ENCODE results near the gene KRTCAP2. TPM values are rescaled to one million over a fixed set of nuclear protein-coding genes. Genes with fewer than 3 reads are reported as not detected.

Gene KRTCAP2
- total RNA-seq, 1 donor from 2014 or later: 224 TPM

- intact Hi-C loops (cut with micrococcal nuclease): no loop called here
These were observed 12.0 kb upstream of the KRTCAP2 start for GRCh38 chr1:155184835-155185782.

GRCh38 chr1:155184351-155184811 lies 11.3 kb upstream of the KRTCAP2 start:
- intact Hi-C loops (cut with micrococcal nuclease): no loop called here

GRCh38 chr1:155183775-155184221 lies 10.7 kb upstream of the KRTCAP2 start:
- intact Hi-C loops (cut with micrococcal nuclease): no loop called here

GRCh38 chr1:155182052-155182550 lies 9.0 kb upstream of the KRTCAP2 start:
- intact Hi-C loops (cut with micrococcal nuclease): no loop called here

GRCh38 chr1:155181371-155182051 lies 8.4 kb upstream of the KRTCAP2 start:
- intact Hi-C loops (cut with micrococcal nuclease): no loop called here

- intact Hi-C loops (cut with micrococcal nuclease): no loop called here
These were observed 6.3 kb upstream of the KRTCAP2 start for GRCh38 chr1:155179112-155180031.

GRCh38 chr1:155178441-155179111 lies 5.5 kb upstream of the KRTCAP2 start:
- intact Hi-C loops (cut with micrococcal nuclease): no loop called here

- intact Hi-C loops (cut with micrococcal nuclease): loop anchor here (2.0 kb wide), 1 partner anchor 145 kb away; no protein-coding TSS in a partner anchor
These were observed 4.8 kb upstream of the KRTCAP2 start for GRCh38 chr1:155177918-155178281.

- intact Hi-C loops (cut with micrococcal nuclease): loop anchor here (2.0 kb wide), 1 partner anchor 145 kb away; no protein-coding TSS in a partner anchor
These were observed 4.3 kb upstream of the KRTCAP2 start for GRCh38 chr1:155177192-155177917.

- intact Hi-C loops (cut with micrococcal nuclease): loop anchor here (1.0 to 2.0 kb wide), 6 partner anchors 17 to 416 kb away; partner anchors contain the start of gene THBS3
These were observed 3.5 kb upstream of the KRTCAP2 start for GRCh38 chr1:155176544-155177071.

GRCh38 chr1:155175927-155176371 lies 2.8 kb upstream of the KRTCAP2 start:
- intact Hi-C loops (cut with micrococcal nuclease): loop anchor here (1.0 to 2.0 kb wide), 6 partner anchors 17 to 416 kb away; partner anchors contain the start of gene THBS3

- intact Hi-C loops (cut with micrococcal nuclease): no loop called here
These were observed 2.3 kb upstream of the KRTCAP2 start for GRCh38 chr1:155175281-155175926.

- intact Hi-C loops (cut with micrococcal nuclease): loop anchor here (5.0 kb wide), 4 partner anchors 172 to 617 kb away; partner anchors contain the start of genes CKS1B, SHC1, UBE2Q1 and ZBTB7B
These were observed 1.5 kb upstream of the KRTCAP2 start for GRCh38 chr1:155174324-155175280.

- intact Hi-C loops (cut with micrococcal nuclease): loop anchor here (5.0 kb wide), 4 partner anchors 171 to 616 kb away; partner anchors contain the start of genes CKS1B, SHC1, UBE2Q1 and ZBTB7B
These were observed 597 bp upstream of the KRTCAP2 start, which contains the start of gene TRIM46 for GRCh38 chr1:155173478-155174323. Gene TRIM46, plus strand, starts transcription at chr1:155173849. Its CDS starts 118 bp downstream, at chr1:155173967.

- intact Hi-C loops (cut with micrococcal nuclease): loop anchor here (1.0 to 5.0 kb wide), 6 partner anchors 32 to 615 kb away; partner anchors contain the start of genes CKS1B, DPM3, SHC1 and UBE2Q1
These were observed 1.0 kb downstream of the KRTCAP2 start for GRCh38 chr1:155171836-155172731.
